ENCODE results near the gene NKAIN1.
A peak's percentile ranks its signal among the peaks of the same experiment; 100 is the strongest.
"Not testable (repeated sequence)": the region's sequence is repeated elsewhere in the genome, so short reads cannot be mapped to it uniquely, and the experiment has no call there.

Gene NKAIN1

GRCh38 chr1:31154632-31155215, 85.0 kb downstream of the NKAIN1 start:
- peak in 46 of 56 donors; percentile 5 to 72 (median 40) for DNase-seq

- no peak for DNase-seq
Observed at GRCh38 chr1:31154000-31154631, 85.6 kb downstream of the NKAIN1 start.

- no peak for DNase-seq
Observed at GRCh38 chr1:31153423-31153822, 86.3 kb downstream of the NKAIN1 start.

- DNase-seq, result peak in 3 of 56 donors; percentile 3 to 5 (median 4)
Observed at GRCh38 chr1:31152181-31152795, 87.4 kb downstream of the NKAIN1 start.

GRCh38 chr1:31151402-31151801, 88.3 kb downstream of the NKAIN1 start:
- DNase-seq, result no peak

- DNase-seq, result no peak
Observed at GRCh38 chr1:31148409-31148808, 91.3 kb downstream of the NKAIN1 start.

GRCh38 chr1:31145648-31146047, 94.0 kb downstream of the NKAIN1 start:
- no peak for DNase-seq

- no peak for DNase-seq
Observed at GRCh38 chr1:31144442-31144841, 95.2 kb downstream of the NKAIN1 start.

- no peak for DNase-seq
Observed at GRCh38 chr1:31143455-31143854, 96.2 kb downstream of the NKAIN1 start.

GRCh38 chr1:31142406-31142805, 97.3 kb downstream of the NKAIN1 start:
- DNase-seq, result no peak

GRCh38 chr1:31140299-31140698, 99.4 kb downstream of the NKAIN1 start:
- DNase-seq, result no peak

- DNase-seq, result not testable (repeated sequence)
Observed at GRCh38 chr1:31138797-31139521, 100.7 kb downstream of the NKAIN1 start.

- DNase-seq, result not testable (repeated sequence)
Observed at GRCh38 chr1:31137873-31138272, 101.8 kb downstream of the NKAIN1 start.

GRCh38 chr1:31135973-31136600, 103.6 kb downstream of the NKAIN1 start:
- DNase-seq, result no peak

GRCh38 chr1:31133368-31133767, 106.3 kb downstream of the NKAIN1 start:
- no peak for DNase-seq

Data from nucleus accumbens (tissue), 56 donors.